ENCODE results near the gene GOT2.
"Not testable (repeated sequence)": the region's sequence is repeated elsewhere in the genome, so short reads cannot be mapped to it uniquely, and the experiment has no call there.

The GOT2 gene

GRCh38 chr16:58733671-58734458 is at the start of gene GOT2:
GOT2 (minus strand) TSS chr16:58734316; CDS start chr16:58734228, 88 bp downstream.
- peak within 1 kb of the TSS; percentile 83 for H3K4me3 ChIP-seq (ENCODE audit: low read depth, low read length)
- TF ChIP-seq CTCF (IDR thresholded peaks at IDR 0.05; ENCODE audit: low read depth, low read length): peak; percentile 93
- in situ Hi-C loops (cut with HindIII; ENCODE audit: low sequenced_read_pairs): no loop called here
- DNase-seq (ENCODE audit: low read depth, low spot score): peak; percentile 91

- in situ Hi-C loops (cut with HindIII; ENCODE audit: low sequenced_read_pairs); DNase-seq (ENCODE audit: low read depth, low spot score); H3K4me3 ChIP-seq (ENCODE audit: low read depth, low read length): not testable (repeated sequence)
Measured at GRCh38 chr16:58779291-58779690, 45.2 kb upstream of the GOT2 start.

- TF ChIP-seq CTCF (IDR thresholded peaks at IDR 0.05; ENCODE audit: low read depth, low read length): no peak
Measured at GRCh38 chr16:58773870-58774269, 39.8 kb upstream of the GOT2 start.

GRCh38 chr16:58768145-58768544 is 34.0 kb upstream of the GOT2 start:
- no peak for TF ChIP-seq CTCF (IDR thresholded peaks at IDR 0.05; ENCODE audit: low read depth, low read length)
- in situ Hi-C loops (cut with HindIII; ENCODE audit: low sequenced_read_pairs): no loop called here
- no peak overlapping the region for H3K4me3 ChIP-seq (ENCODE audit: low read depth, low read length)
- DNase-seq (ENCODE audit: low read depth, low spot score): no peak

More at GRCh38 chr16:58773870-58774269, 39.8 kb upstream of the GOT2 start:
- DNase-seq (ENCODE audit: low read depth, low spot score): no peak
- in situ Hi-C loops (cut with HindIII; ENCODE audit: low sequenced_read_pairs): no loop called here
- H3K4me3 ChIP-seq (ENCODE audit: low read depth, low read length): no peak overlapping the region

GRCh38 chr16:58767581-58767980 is 33.5 kb upstream of the GOT2 start:
- in situ Hi-C loops (cut with HindIII; ENCODE audit: low sequenced_read_pairs): no loop called here

GRCh38 chr16:58756650-58757332 is 22.7 kb upstream of the GOT2 start:
- TF ChIP-seq CTCF (IDR thresholded peaks at IDR 0.05; ENCODE audit: low read depth, low read length): no peak
- H3K4me3 ChIP-seq (ENCODE audit: low read depth, low read length): no peak overlapping the region
- DNase-seq (ENCODE audit: low read depth, low spot score): no peak
- in situ Hi-C loops (cut with HindIII; ENCODE audit: low sequenced_read_pairs): no loop called here

More at GRCh38 chr16:58767581-58767980, 33.5 kb upstream of the GOT2 start:
- no peak for TF ChIP-seq CTCF (IDR thresholded peaks at IDR 0.05; ENCODE audit: low read depth, low read length)
- no peak overlapping the region for H3K4me3 ChIP-seq (ENCODE audit: low read depth, low read length)
- DNase-seq (ENCODE audit: low read depth, low spot score): no peak

Measured in astrocyte of the spinal cord (primary cell).